RWPE1 (cell line): Measurements from ENCODE around the gene FBXL3.

Experiments
- CTCF ChIA-PET: fragments of 350-600 bp; sonication (Branson Sonifier 250); formaldehyde crosslinking; extraction: SDS; loops from one replicate; lab custom pipeline; 2021; lab: Yijun Ruan, JAX
- POLR2A ChIA-PET: fragments of 400-600 bp; formaldehyde crosslinking; extraction: SDS; loops from one replicate; lab custom pipeline; 2020; ENCODE audit warnings: antibody characterized with exemption; ENCODE audit not compliant: low non-redundant PET; lab: Yijun Ruan, JAX
- DNase-seq: peaks from one replicate; pipeline ENCODE4 v3.0.0; 2012; ENCODE audit warnings: low spot score
- H3K27ac ChIP-seq: fragments of 450-650 bp; 2 replicates; pipeline ENCODE4 v1.5.1; 2017
- TF ChIP-seq, protein P1 (sequence below): fragments of 450-650 bp; conservative IDR thresholded peaks from 2 replicates; pipeline ENCODE4 v1.5.1; 2017; ENCODE audit warnings: low read depth, mild to moderate bottlenecking

FBXL3 gene

GRCh38 chr13:76993473-76993872 lies 33.5 kb downstream of the FBXL3 start:
- TF ChIP-seq, protein P1, sequence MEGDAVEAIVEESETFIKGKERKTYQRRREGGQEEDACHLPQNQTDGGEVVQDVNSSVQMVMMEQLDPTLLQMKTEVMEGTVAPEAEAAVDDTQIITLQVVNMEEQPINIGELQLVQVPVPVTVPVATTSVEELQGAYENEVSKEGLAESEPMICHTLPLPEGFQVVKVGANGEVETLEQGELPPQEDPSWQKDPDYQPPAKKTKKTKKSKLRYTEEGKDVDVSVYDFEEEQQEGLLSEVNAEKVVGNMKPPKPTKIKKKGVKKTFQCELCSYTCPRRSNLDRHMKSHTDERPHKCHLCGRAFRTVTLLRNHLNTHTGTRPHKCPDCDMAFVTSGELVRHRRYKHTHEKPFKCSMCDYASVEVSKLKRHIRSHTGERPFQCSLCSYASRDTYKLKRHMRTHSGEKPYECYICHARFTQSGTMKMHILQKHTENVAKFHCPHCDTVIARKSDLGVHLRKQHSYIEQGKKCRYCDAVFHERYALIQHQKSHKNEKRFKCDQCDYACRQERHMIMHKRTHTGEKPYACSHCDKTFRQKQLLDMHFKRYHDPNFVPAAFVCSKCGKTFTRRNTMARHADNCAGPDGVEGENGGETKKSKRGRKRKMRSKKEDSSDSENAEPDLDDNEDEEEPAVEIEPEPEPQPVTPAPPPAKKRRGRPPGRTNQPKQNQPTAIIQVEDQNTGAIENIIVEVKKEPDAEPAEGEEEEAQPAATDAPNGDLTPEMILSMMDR = no peak
- ChIA-PET POLR2A (no interaction called here), CTCF (interaction anchor here (0.9 to 1.2 kb wide), 2 partner anchors 10 to 14 kb away, joined by 3 read pairs; no protein-coding TSS in a partner anchor)
- no peak for DNase-seq
- H3K27ac ChIP-seq = no peak overlapping the region

GRCh38 chr13:76993021-76993420 lies 33.9 kb downstream of the FBXL3 start:
- ChIA-PET CTCF (interaction anchor here (0.6 to 1.2 kb wide), 3 partner anchors 11 to 24 kb away, joined by 3 read pairs; no protein-coding TSS in a partner anchor), POLR2A (no interaction called here)
- DNase-seq = peak; percentile 16
- TF ChIP-seq, protein P1 = no peak
- H3K27ac ChIP-seq = peak overlapping the region; percentile 84

DNA sequence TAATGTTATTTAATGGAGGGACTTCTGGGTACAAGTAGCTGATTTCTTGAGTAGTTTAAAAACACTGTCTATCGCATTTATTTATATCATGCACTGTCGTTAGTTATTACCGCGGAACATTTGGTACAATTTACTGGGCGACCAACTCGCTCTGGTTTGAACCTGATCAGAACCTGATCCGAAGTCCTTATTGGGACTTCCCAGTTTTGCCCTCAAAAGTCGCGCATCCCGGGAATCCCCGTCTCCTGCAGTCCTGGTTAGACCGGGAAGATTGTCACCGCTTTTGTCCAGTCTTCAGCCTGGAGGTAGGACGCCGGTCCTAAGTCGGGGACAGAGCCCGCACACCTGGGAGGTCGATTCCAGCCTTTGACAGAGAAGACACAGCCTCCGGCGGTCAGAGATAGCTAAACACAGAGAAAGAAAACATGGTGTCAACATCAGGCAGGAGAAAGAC lies 34.4 kb downstream of the FBXL3 start:
- ChIA-PET POLR2A (no interaction called here), CTCF (interaction anchor here (0.6 to 1.2 kb wide), 3 partner anchors 11 to 24 kb away, joined by 3 read pairs; no protein-coding TSS in a partner anchor)
- TF ChIP-seq, protein P1 = no peak
- H3K27ac ChIP-seq = peak overlapping the region; percentile 84
- no peak for DNase-seq

DNA sequence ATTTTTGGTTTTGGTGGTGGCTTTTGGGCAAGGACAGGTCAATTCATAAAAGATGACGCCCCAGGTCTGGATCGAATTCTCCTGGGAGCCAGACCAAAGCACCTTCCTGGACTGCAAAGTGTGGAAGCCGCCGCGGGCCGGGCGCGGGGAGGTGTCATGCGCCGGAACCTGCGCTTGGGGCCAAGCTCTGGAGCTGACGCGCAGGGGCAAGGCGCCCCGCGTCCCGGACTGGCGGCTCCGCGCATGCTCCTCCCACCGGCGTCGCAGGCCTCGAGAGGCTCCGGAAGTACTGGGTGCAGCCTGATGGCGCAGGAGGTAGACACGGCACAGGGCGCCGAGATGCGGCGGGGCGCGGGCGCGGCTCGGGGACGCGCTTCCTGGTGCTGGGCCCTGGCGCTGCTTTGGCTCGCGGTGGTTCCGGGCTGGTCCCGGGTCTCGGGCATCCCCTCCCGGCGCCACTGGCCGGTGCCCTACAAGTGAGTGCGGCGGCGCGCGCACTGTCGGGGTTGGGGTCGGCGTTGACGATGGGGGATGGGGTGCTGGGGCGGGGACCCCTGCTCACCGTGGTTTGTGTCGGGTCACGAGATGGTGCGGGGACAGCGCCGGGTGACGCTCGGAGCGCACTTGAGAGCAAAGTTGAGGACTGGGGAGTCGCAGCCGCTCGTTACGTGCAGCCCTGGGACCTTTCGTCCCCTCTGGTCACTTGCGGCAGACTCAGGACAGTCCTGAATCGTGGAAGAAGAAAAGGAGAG lies 35.0 kb downstream of the FBXL3 start, which contains the start of gene CLN5:
TSS of gene CLN5 (plus strand) at position 286 of the 752 bp plus-strand sequence. CDS start at position 304, 18 bp downstream.
- peak within 1 kb of the TSS; percentile 84 for H3K27ac ChIP-seq
- ChIA-PET POLR2A (interaction anchor here (0.7 kb wide), 2 partner anchors 33 to 559 kb away, joined by 3 read pairs; no protein-coding TSS in a partner anchor), CTCF (interaction anchor here (0.6 to 0.9 kb wide), 2 partner anchors 11 to 25 kb away, joined by 3 read pairs; no protein-coding TSS in a partner anchor)
- DNase-seq = peak; percentile 86
- TF ChIP-seq, protein P1 = no peak

DNA sequence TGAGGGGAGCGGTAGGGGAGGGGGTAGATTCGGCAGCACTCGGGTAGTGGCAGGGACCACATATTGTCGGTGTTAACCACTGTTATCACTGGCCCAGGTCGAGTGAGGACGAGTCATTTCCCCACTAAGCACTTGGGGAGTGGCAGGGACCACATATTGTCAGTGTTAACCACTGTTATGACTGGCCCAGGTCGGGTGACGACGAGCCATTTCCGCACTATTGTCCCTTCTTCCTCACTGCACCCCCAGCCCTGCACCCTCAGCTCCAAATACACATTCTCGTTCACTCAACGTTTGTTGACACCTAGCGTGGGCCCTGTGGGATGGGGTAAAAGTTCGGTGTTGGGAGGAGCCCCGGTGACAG lies 35.5 kb downstream of the FBXL3 start:
- no peak for DNase-seq
- POLR2A ChIA-PET = interaction anchor here (0.7 kb wide), 2 partner anchors 34 to 559 kb away, joined by 3 read pairs; no protein-coding TSS in a partner anchor
- CTCF ChIA-PET = interaction anchor here (0.9 kb wide), 1 partner anchor 11 kb away, joined by 6 read pairs; no protein-coding TSS in a partner anchor
- TF ChIP-seq, protein P1 = no peak
- peak overlapping the region; percentile 84 for H3K27ac ChIP-seq

GRCh38 chr13:76983676-76984075 lies 43.3 kb downstream of the FBXL3 start:
- CTCF ChIA-PET = no interaction called here
- no peak overlapping the region for H3K27ac ChIP-seq
- POLR2A ChIA-PET = no interaction called here
- DNase-seq = no peak
- TF ChIP-seq, protein P1 = no peak
